IPS-15b (cell line): ENCODE measurements around the gene PKNOX1.
"Not testable (repeated sequence)": the region's sequence is repeated elsewhere in the genome, so short reads cannot be mapped to it uniquely, and the experiment has no call there.

Experiments
- H3K27me3 ChIP-seq: one replicate; pipeline ENCODE4 v1.6.1; 2013; ENCODE audit warnings: low read length; ENCODE audit not compliant: control insufficient read depth, insufficient read depth
- H3K36me3 ChIP-seq: one replicate; pipeline ENCODE4 v1.6.1; 2013; ENCODE audit warnings: low read length; ENCODE audit not compliant: control insufficient read depth, insufficient read depth
- H3K4me1 ChIP-seq: one replicate; pipeline ENCODE4 v1.6.1; 2013; ENCODE audit warnings: mild to moderate bottlenecking, low read length; ENCODE audit not compliant: control insufficient read depth, insufficient read depth
- H3K4me3 ChIP-seq: one replicate; pipeline ENCODE4 v1.5.1; 2013; ENCODE audit warnings: low read depth, low read length
- H3K9ac ChIP-seq: one replicate; pipeline ENCODE4 v1.6.1; 2013; ENCODE audit warnings: low read depth, mild to moderate bottlenecking, low read length
- H3K9me3 ChIP-seq: one replicate; pipeline ENCODE4 v1.6.1; 2013; ENCODE audit warnings: mild to moderate bottlenecking, low read length; ENCODE audit not compliant: control insufficient read depth, insufficient read depth

PKNOX1 gene

DNA sequence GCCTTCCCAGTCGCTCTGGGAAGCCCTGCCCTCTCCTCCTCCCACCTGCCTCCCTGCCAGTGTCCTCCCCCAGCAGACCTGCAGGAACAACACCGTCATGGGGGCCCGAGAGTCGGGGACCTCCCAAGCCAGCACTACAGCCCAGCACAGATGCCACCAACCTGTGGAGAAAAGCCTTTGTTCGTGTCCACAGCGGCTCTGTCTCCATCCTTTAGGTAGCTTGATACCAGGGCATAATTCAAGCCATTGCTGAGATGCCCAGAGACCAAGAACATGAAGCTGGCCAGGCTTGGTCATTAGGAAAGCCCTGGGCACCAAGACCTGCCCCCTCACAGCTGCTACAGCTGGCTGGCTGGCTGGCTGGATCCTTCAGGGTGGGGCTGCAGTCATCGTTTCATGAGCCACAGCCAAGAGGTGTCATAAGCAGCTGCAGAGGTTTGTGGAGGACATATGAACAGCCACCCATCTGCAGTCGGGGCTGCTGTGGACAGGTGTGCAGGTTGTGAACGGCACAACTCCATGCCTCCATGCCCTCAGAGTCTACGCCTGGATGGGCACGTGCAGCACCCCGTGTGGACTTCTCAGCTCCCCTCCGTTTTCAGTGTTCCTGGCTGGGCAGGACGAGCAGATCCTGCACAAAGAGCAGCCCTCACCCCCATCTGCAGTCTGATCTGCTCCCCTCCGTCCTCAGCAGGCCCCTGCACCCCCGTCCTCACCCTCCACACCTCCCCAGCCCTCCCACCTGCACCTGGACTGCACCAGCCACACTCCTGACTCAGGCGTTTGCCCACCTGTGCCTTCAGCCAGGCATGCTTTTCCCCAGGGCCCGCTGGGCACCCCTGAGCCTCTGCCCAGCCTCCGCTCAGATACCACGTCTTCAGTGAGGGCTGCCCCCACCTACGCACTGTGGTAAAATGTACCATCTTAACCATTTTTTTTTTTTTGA lies 71.8 kb downstream of the PKNOX1 start:
- not testable (repeated sequence) for H3K27me3 ChIP-seq, H3K36me3 ChIP-seq, H3K4me1 ChIP-seq, H3K9me3 ChIP-seq, H3K9ac ChIP-seq, H3K4me3 ChIP-seq

DNA sequence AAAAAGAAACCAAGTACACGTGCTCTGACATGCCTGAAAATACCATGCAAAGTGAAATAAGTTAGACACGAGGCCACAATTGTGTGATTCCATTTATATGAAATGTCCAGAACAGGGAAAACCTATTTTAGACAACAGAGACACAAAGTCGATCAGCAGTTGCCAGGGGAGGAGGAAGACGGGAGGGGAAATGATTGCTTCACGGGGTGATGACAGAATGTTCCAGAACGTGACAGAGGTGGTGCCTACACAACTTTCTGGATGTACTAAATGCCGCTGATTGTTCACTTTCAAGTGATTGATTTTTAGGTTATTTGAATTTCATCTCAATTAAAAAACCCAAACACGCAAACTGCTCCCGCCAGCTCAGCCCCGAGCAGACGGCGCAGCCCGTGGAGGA lies 78.8 kb downstream of the PKNOX1 start:
- not testable (repeated sequence) for H3K9ac ChIP-seq, H3K4me1 ChIP-seq

GRCh38 chr21:43062955-43063664 lies 88.7 kb downstream of the PKNOX1 start:
- H3K36me3 ChIP-seq, H3K9me3 ChIP-seq, H3K4me3 ChIP-seq, H3K27me3 ChIP-seq, H3K9ac ChIP-seq, H3K4me1 ChIP-seq: not testable (repeated sequence)

More for the DNA sequence above, 78.8 kb downstream of the PKNOX1 start:
- not testable (repeated sequence) for H3K4me3 ChIP-seq, H3K27me3 ChIP-seq, H3K9me3 ChIP-seq, H3K36me3 ChIP-seq

- H3K9ac ChIP-seq, H3K27me3 ChIP-seq, H3K36me3 ChIP-seq, H3K4me3 ChIP-seq, H3K4me1 ChIP-seq, H3K9me3 ChIP-seq: not testable (repeated sequence)
Measured at GRCh38 chr21:43064265-43064917, 90.0 kb downstream of the PKNOX1 start.

- H3K9ac ChIP-seq, H3K4me3 ChIP-seq, H3K4me1 ChIP-seq, H3K27me3 ChIP-seq, H3K36me3 ChIP-seq, H3K9me3 ChIP-seq: not testable (repeated sequence)
Measured at GRCh38 chr21:43065991-43066390, 91.6 kb downstream of the PKNOX1 start.

GRCh38 chr21:43066690-43067089 lies 92.3 kb downstream of the PKNOX1 start:
- H3K36me3 ChIP-seq, H3K27me3 ChIP-seq, H3K4me3 ChIP-seq, H3K4me1 ChIP-seq, H3K9me3 ChIP-seq, H3K9ac ChIP-seq: not testable (repeated sequence)

DNA sequence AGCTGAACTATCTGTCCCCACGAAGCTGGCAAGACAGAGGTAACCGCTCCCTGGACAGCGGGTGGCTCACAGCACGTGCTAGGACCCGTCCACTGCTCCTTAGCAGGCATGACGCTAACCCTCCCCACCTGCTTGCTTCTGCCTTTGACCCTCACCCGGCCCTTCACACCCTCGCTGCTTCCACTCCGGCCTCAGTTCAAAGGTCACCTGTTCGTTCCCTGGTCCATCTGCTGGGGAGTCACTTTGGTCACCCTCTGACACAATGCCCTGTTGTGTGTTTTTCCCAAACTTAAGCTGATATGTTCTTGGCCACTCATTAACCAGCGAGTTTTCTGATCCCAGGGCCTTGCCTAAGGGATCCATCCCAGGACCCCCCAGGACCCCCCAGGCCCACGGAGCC lies 93.7 kb downstream of the PKNOX1 start:
- H3K4me1 ChIP-seq, H3K9me3 ChIP-seq, H3K27me3 ChIP-seq, H3K36me3 ChIP-seq, H3K9ac ChIP-seq, H3K4me3 ChIP-seq: not testable (repeated sequence)

DNA sequence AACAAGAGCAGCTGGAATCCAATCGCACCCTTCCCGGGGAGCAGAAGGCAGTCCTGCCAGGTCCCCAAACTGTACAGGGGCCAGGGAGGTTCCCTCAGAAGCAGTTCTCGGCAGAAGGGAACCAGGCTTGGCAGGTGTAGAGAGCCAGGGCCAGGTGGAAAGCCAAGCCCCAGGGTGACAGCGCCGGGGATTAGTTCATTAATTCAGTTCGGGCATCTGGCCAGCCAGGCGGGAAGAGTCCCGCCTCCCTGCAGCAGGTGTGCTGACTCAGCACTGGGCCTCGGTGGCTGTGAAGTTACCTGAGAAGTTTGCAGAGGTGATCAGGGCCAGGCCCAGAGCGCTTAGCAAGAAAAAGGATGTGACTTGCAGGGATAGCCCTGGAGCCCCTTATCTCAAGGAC lies 95.3 kb downstream of the PKNOX1 start:
- H3K4me3 ChIP-seq, H3K27me3 ChIP-seq, H3K36me3 ChIP-seq, H3K9me3 ChIP-seq, H3K9ac ChIP-seq, H3K4me1 ChIP-seq: not testable (repeated sequence)

DNA sequence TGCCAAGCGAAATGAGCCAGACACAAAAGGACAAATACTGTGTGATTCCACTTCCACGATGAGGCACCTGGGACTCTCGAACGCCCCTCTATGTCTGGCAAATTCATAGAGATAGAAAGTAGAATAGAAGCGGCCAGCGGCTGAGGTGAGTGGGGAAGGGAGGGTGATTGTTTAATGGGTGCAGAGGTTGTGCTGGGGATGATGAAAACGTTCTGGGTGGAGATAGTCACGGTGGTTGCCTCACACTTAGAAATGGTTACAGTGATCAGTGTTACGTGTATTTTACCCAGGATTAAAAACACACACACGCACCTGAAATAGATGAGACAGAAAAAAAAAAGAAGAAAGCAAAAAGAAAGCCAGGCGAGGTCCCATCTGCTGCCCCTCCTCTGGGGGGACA lies 98.4 kb downstream of the PKNOX1 start:
- not testable (repeated sequence) for H3K9ac ChIP-seq, H3K4me3 ChIP-seq, H3K36me3 ChIP-seq, H3K4me1 ChIP-seq, H3K9me3 ChIP-seq, H3K27me3 ChIP-seq

DNA sequence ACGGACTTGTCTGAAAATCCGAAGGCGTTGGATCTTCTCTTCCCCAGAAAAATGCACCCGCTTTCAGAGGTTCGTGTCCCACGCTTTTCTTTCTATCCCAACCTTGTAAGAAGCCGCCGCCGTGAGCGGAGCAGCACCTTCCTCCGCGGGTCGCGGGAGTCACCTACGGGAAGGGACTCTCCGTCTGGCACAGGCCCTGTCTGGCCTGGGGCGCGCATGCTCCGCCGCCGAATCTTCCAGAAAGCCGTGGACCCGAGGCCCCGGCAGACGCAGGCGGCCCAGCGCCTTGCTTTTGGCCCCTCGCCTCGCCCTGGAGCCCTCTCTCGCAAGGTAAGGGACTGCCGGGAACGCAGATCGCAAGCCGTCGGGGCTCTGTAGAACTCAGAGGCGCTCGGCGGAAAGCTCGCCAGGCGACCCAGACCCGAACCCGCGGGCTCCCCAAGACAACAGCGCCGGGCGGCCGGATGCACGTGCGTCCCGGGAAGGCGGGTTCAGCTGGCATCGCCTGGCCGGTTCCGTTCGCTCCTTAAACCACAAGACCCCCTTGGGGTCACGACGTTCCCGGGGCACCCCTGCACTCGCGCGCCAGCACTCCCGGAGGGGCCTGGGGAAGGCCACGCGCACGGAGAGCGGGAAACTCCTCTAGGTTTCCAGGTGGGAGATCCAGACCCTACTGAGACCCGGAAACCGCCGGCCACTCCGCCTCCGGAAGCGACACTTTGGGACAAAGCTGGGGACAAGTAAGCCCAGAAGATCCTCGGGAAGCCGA lies 100.2 kb downstream of the PKNOX1 start:
- not testable (repeated sequence) for H3K27me3 ChIP-seq

GRCh38 chr21:43075170-43076022 lies 101.0 kb downstream of the PKNOX1 start, which contains the start of gene CBS:
TSS of gene CBS (minus strand) at chr21:43075835. CDS start at chr21:43072193, 3,642 bp downstream.
- not testable (repeated sequence) for H3K9ac ChIP-seq, H3K4me1 ChIP-seq, H3K36me3 ChIP-seq, H3K27me3 ChIP-seq, H3K4me3 ChIP-seq, H3K9me3 ChIP-seq

More for the DNA sequence above, 100.2 kb downstream of the PKNOX1 start:
- H3K36me3 ChIP-seq, H3K4me1 ChIP-seq, H3K4me3 ChIP-seq, H3K9ac ChIP-seq, H3K9me3 ChIP-seq: not testable (repeated sequence)
